Stomach (tissue), 9 donors: ENCODE data around the gene SPECC1. TPM values are rescaled to one million over a fixed set of nuclear protein-coding genes. Genes with fewer than 3 reads are reported as not detected.

ENCODE experiments used
- DNase-seq, 2 donors: peaks; one replicate each; pipeline versions ENCODE4 v3.0.0 to v3.0.0-alpha.2; 2013 to 2019
- H3K27ac ChIP-seq, 5 donors: fragments of 200-600 bp in 4 of 5; sonication (generic) in 4 of 5; one replicate each; pipeline ENCODE4 v1.5.1; 2013 to 2019; ENCODE audit warnings: mild to moderate bottlenecking in 1 of 5, moderate library complexity in 1 of 5
- H3K27me3 ChIP-seq, 3 donors: fragments of 200-600 bp; sonication (generic); one replicate each; pipeline ENCODE4 v1.5.1; 2017 to 2019; ENCODE audit warnings: mixed run types in 1 of 3
- H3K36me3 ChIP-seq, 4 donors: fragments of 200-600 bp; sonication (generic); 1 replicate in 3 of 4; 2 replicates in 1 of 4; pipeline ENCODE4 v1.5.1; 2016 to 2019
- H3K4me1 ChIP-seq, 4 donors: fragments of 200-600 bp; sonication (generic); one replicate each; pipeline ENCODE4 v1.5.1; 2016 to 2019
- H3K4me3 ChIP-seq, 4 donors: fragments of 200-600 bp; sonication (generic) in 3 of 4; one replicate each; pipeline ENCODE4 v1.5.1; 2016 to 2019; ENCODE audit warnings: mild to moderate bottlenecking in 1 of 4
- H3K9me3 ChIP-seq, 4 donors: fragments of 200-600 bp; sonication (generic); one replicate each; pipeline ENCODE4 v1.5.1; 2016 to 2019
- CTCF ChIP-seq, 7 experiments: fragments of 450-650 bp in 4 of 7; fragments of 200-600 bp in 3 of 7; sonication (generic) in 3 of 7; IDR thresholded peaks; one replicate each; pipeline ENCODE4 v1.5.1; 2016 to 2019; ENCODE audit warnings: antibody characterized with exemption in 7 of 7, control low read depth in 2 of 7, mild to moderate bottlenecking in 1 of 7
- EP300 ChIP-seq: sonication (generic); formaldehyde crosslinking; IDR thresholded peaks from one replicate; pipeline ENCODE4 v1.6.1; 2017; ENCODE audit warnings: antibody characterized with exemption
- POLR2A ChIP-seq, 4 donors: fragments of 450-650 bp; IDR thresholded peaks; one replicate each; pipeline ENCODE4 v1.6.1; 2016; ENCODE audit warnings: antibody characterized with exemption in 4 of 4, control low read depth in 2 of 4, mild to moderate bottlenecking in 1 of 4, moderate library complexity in 1 of 4
- POLR2AphosphoS5 ChIP-seq, 3 donors: sonication (generic); formaldehyde crosslinking; IDR thresholded peaks; one replicate each; pipeline ENCODE4 v1.6.1; 2016; ENCODE audit warnings: antibody characterized with exemption in 3 of 3
- WGBS, 5 donors: extraction: QIAGEN DNeasy Blood & Tissue Kit in 3 of 5; methylation state at CpG; one replicate each; pipeline versions ENCODE4 v1.1.5 to v1.1.7; 2013 to 2018; 5-methylcytosine and 5-hydroxymethylcytosine counted together
- intact Hi-C: fragments of 100-400 bp; cut with DNase I; formaldehyde crosslinking; loops from one replicate; pipeline ENCODE4 v1.15.1; 2023; ENCODE audit warnings: low total_unique reads
- polyA plus RNA-seq, 3 donors: library from polyadenylated mRNA; stranded (reverse); fragments of 200-250 nt; gene quantifications; one replicate each; pipeline ENCODE4 v1.2.3, GENCODE V29; 2013
- total RNA-seq, 5 donors: library from RNA; depleted of rRNA; stranded (reverse); fragments of >200 nt; gene quantifications; one replicate each; pipeline versions ENCODE4 v1.1.0 to v1.2.3, GENCODE V29; 2014 to 2016
- donor health status: healthy with polysubstance abuse.
- donor health status: Bipolar disorder and iron deficiency.
- donor health status: healthy.

SPECC1 gene
- total and polyA plus RNA-seq, 8 donors = 12.8 to 161 (median 34.5) TPM

- no peak overlapping the region for H3K27ac ChIP-seq
- intact Hi-C loops = no loop called here
- H3K9me3 ChIP-seq = no peaks in the 10 kb centered on the region
- H3K36me3 ChIP-seq = no peaks in the 10 kb centered on the region
- no peak overlapping the region for H3K4me3 ChIP-seq
- peaks cover 0 to 5% (median 0%) of the 10 kb centered on the region in 3 donors for H3K27me3 ChIP-seq
- TF ChIP-seq CTCF (IDR thresholded peaks at IDR 0.05) = no peak
- no peak for TF ChIP-seq POLR2A (IDR thresholded peaks at IDR 0.05)
- no peak for TF ChIP-seq EP300
- no peak for TF ChIP-seq POLR2AphosphoS5 (IDR thresholded peaks at IDR 0.05)
- H3K4me1 ChIP-seq = no peaks in the 10 kb centered on the region
- WGBS, 5 donors = 86 to 93% (median 88%) methylated on average over 6 of the region's 6 CpGs
- DNase-seq = no peak
These were observed 133.1 kb downstream of the SPECC1 start for GRCh38 chr17:20142268-20142667.

- 90 to 96% (median 93%) methylated on average over 8 of the region's 8 CpGs for WGBS, 5 donors
- no peak for DNase-seq
- no peaks in the 10 kb centered on the region for H3K36me3 ChIP-seq
- TF ChIP-seq POLR2A (IDR thresholded peaks at IDR 0.05) (no peak), POLR2AphosphoS5 (IDR thresholded peaks at IDR 0.05) (no peak), CTCF (IDR thresholded peaks at IDR 0.05) (no peak), EP300 (no peak)
- no peak overlapping the region for H3K4me3 ChIP-seq
- H3K9me3 ChIP-seq = no peaks in the 10 kb centered on the region
- no peaks in the 10 kb centered on the region for H3K4me1 ChIP-seq
- intact Hi-C loops = no loop called here
- peaks cover 0 to 5% (median 0%) of the 10 kb centered on the region in 3 donors for H3K27me3 ChIP-seq
- H3K27ac ChIP-seq = no peak overlapping the region
These were observed 134.6 kb downstream of the SPECC1 start for GRCh38 chr17:20143740-20144139.

- Histone ChIP-seq H3K36me3 (no peaks in the 10 kb centered on the region), H3K9me3 (no peaks in the 10 kb centered on the region), H3K4me3 (no peak overlapping the region), H3K27me3 (peaks cover 0 to 5% (median 0%) of the 10 kb centered on the region in 3 donors), H3K27ac (no peak overlapping the region), H3K4me1 (no peaks in the 10 kb centered on the region)
- intact Hi-C loops = no loop called here
- TF ChIP-seq EP300 = no peak
- TF ChIP-seq CTCF (IDR thresholded peaks at IDR 0.05) = no peak
- no peak for TF ChIP-seq POLR2AphosphoS5 (IDR thresholded peaks at IDR 0.05)
- TF ChIP-seq POLR2A (IDR thresholded peaks at IDR 0.05) = no peak
- DNase-seq = no peak
- 88 to 95% (median 93%) methylated on average over 1 of the region's 1 CpG for WGBS, 5 donors
These were observed 136.4 kb downstream of the SPECC1 start for GRCh38 chr17:20145567-20145966.

GRCh38 chr17:20149251-20149650 is 140.1 kb downstream of the SPECC1 start:
- WGBS, 5 donors = 58 to 68% (median 65%) methylated on average over 4 of the region's 4 CpGs
- intact Hi-C loops = no loop called here

More at GRCh38 chr17:20149251-20149650, 140.1 kb downstream of the SPECC1 start:
- TF ChIP-seq POLR2A (IDR thresholded peaks at IDR 0.05) (no peak), EP300 (no peak), CTCF (IDR thresholded peaks at IDR 0.05) (no peak), POLR2AphosphoS5 (IDR thresholded peaks at IDR 0.05) (no peak)
- no peaks in the 10 kb centered on the region for H3K27me3 ChIP-seq
- no peak overlapping the region for H3K4me3 ChIP-seq
- no peaks in the 10 kb centered on the region for H3K36me3 ChIP-seq
- no peaks in the 10 kb centered on the region for H3K4me1 ChIP-seq
- no peaks in the 10 kb centered on the region for H3K9me3 ChIP-seq
- no peak overlapping the region for H3K27ac ChIP-seq
- DNase-seq = no peak
